Activated CD4-positive, alpha-beta T cell treated with anti-CD3 and anti-CD28 coated beads for 36 hours (primary cell): ENCODE measurements around the gene LCE2B. TPM values are rescaled to one million over a fixed set of nuclear protein-coding genes. Genes with fewer than 3 reads are reported as not detected.

Experiments used
- total RNA-seq, 2 experiments: library from RNA; stranded (reverse); gene quantifications; one replicate each; pipeline ENCODE4 v1.2.3, GENCODE V29; 2021

Gene LCE2B
- total RNA-seq, 2 experiments from 2014 or later: not detected

Other genes starting within 250 kb of the LCE2B start
- gene LCE5A, start 175.3 kb upstream of the LCE2B start, total RNA-seq: not detected
- gene CRCT1, start 171.6 kb upstream of the LCE2B start, total RNA-seq: not detected
- gene LCE3E, start 119.3 kb upstream of the LCE2B start, total RNA-seq: not detected
- not detected for gene LCE3D, start 105.6 kb upstream of the LCE2B start, total RNA-seq
- gene LCE3C, start 85.9 kb upstream of the LCE2B start, total RNA-seq: not detected
- gene LCE3B, start 72.3 kb upstream of the LCE2B start, total RNA-seq: not detected
- gene LCE3A, start 63.0 kb upstream of the LCE2B start, total RNA-seq: not detected
- not detected for gene LCE2D, start 22.7 kb upstream of the LCE2B start, total RNA-seq
- gene LCE2C, start 10.8 kb upstream of the LCE2B start, total RNA-seq: not detected
- not detected for gene LCE2A, start 12.2 kb downstream of the LCE2B start, total RNA-seq
- not detected for gene LCE4A, start 22.0 kb downstream of the LCE2B start, total RNA-seq
- gene KPRP, start 71.9 kb downstream of the LCE2B start, total RNA-seq: not detected
- not detected for gene LCE1F, start 89.0 kb downstream of the LCE2B start, total RNA-seq
- gene LCE1E, start 100.1 kb downstream of the LCE2B start, total RNA-seq: not detected
- gene LCE1D, start 110.6 kb downstream of the LCE2B start, total RNA-seq: not detected
- not detected for gene LCE1C, start 120.5 kb downstream of the LCE2B start, total RNA-seq
- gene LCE1B, start 125.8 kb downstream of the LCE2B start, total RNA-seq: not detected
- not detected for gene LCE1A, start 141.3 kb downstream of the LCE2B start, total RNA-seq
- not detected for gene LCE6A, start 156.7 kb downstream of the LCE2B start, total RNA-seq
- gene LCE7A, start 173.9 kb downstream of the LCE2B start, total RNA-seq: not detected
- not detected for gene SMCP, start 192.2 kb downstream of the LCE2B start, total RNA-seq
- under 1 TPM in 1 of 2 experiments, not detected in 1; 0.07 TPM for gene IVL, start 222.4 kb downstream of the LCE2B start, total RNA-seq